NCI-H1092 (cell line): ENCODE data around the gene DRAXIN.

Source experiments
- DNase-seq: peaks from one replicate; lab custom pipeline; 2025; lab: John Stamatoyannopoulos, UW

Gene DRAXIN

DNA sequence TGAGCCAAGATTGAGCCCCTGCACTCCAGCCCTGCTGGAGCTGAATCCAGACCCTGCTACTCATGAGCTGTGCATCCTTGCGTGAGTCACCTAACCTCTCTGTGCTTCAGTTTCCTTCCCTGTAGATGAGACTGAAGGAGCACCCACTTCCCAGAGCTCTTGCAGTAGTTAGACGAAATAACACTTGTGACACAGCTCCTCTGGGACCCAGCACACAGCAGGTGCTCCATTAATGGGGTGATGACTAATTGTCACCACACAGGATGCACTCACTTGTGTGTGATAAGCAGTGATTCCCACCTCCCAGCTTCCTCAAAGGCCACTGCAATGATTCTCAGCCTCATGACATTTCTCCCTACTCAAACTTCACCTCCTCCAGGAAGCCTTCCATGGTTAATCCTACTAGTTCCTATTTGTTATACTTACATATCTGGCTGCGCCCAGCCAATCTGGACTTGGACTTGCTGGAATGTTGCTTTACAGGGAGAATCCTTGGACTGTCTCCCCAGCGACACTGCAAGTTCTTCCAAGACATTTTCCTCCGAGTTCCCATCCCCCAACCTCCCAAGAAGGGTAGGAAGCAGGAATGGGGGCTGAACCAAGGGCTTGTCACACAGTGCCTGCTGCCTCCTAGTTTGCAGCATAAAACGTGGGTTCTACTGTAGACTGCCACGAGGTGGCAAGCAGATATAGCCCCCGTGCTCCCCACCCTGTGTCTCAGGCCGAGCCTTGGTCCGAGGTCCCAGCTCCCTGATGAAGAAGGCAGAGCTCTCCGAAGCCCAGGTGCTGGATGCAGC lies 17.2 kb downstream of the DRAXIN start:
- no peak for DNase-seq

DNA sequence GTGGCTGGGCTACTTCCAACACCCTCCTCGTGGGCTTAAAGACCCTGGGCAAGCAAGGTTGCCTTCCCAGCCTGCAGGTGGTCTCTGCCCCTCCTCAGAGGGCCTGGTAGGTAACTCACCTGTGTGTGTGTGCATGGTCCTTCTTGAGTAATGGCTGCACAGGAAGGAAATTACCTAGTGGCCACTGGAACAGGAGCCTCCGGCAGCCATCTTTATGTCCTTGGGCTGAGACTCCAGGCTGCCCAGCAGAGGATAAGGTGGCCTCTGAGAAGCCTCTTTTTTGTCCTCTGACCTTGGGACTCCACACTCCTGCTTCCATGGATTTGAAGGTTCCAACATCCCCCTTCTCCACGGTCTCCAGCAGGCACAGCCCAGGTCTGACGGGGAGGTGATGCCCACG lies 20.0 kb downstream of the DRAXIN start:
- no peak for DNase-seq

DNA sequence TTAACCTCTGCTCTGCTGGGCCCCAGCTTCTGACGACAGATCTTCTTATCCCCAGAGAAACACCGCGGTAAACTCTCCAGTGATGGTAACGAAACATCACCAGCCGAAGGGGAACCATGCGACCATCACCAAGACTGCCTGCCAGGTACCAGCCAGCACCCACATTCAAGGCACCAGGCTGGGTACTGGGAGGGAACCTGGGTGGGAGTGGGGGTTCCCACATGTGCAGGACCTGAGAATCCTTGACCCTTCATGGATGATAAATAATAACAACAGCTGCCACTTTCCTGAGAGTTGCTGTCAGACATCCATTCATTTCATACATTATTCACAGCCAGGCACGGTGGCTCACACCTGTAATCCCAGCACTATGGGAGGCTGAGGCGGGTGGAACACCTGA lies 20.8 kb downstream of the DRAXIN start:
- no peak for DNase-seq

DNA sequence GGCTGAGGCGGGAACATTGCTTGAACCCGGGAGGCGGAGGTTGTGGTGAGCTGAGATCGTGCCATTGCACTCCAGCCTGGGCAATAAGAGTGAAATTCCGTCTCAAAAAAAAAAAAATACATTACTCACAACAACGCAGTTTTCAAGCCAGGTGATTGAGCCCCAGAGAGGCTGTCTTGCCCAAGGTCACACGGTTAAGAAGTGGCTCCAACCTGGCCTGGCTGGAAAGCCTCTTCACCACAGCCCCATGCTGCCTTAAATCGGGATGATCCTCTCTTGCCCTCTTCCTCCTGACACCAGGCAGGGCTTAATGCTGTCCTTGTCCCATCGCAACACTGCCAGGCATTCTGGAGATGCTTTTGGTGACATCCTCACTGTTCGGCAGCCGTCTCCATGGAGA lies 21.6 kb downstream of the DRAXIN start:
- DNase-seq: no peak

DNA sequence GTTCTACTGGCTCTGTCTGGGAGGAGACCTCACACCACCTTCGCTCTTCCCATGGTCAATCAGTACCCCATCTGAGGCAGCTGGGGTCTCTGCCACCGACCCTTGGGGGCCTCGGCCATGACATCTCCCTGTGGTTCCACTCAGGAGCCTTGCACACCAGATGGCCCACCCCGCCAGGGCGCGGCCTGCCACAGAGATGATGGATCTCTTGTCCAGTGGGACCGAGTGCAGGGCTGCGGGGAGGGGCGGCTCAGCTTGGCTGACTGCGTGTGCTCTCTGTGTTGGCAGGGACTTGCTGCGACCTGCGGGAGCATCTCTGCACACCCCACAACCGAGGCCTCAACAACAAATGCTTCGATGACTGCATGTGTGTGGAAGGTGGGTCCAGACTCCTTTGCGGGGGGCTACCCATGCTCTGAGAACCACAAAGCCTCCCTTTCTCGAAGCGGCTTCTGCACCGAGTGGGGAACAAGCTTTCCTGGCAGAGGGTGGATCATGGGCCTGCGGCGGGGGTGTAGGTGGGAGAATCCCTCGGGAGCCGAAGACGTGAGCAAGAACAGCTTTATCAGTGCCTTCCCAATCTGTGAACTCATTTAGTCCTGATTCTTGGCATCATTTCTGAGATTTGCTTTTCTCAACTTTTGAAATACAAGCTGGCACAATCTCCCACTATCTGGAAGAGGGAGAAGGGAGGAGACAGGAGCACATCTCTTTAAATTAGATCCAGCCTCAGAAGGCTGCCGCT lies 23.5 kb downstream of the DRAXIN start:
- DNase-seq: no peak

DNA sequence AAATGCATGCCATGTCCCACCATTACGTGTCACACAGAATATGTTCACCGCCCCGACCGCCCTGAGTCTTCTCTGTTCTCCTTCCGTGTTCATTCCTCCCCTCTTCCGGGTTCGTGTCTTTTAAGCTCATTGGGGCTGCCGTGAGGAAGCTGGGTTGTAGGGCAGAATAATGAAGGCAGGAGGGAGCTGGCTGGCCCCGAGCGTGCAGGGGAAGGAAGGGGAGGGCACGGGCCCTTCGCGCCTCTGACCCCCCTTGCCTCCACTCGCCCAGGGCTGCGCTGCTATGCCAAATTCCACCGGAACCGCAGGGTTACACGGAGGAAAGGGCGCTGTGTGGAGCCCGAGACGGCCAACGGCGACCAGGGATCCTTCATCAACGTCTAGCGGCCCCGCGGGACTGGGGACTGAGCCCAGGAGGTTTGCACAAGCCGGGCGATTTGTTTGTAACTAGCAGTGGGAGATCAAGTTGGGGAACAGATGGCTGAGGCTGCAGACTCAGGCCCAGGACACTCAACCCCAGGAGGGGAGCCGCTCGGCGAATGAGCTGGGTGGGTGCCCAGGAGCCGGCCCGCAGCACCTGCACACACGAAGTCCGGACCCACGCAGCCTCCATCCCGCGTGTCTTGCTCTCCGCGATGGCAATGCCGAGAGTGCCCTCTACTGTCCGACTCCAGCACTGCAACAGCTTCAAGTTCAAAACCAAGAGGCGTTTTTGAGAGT lies 28.0 kb downstream of the DRAXIN start:
- peak; percentile 40 for DNase-seq

DNA sequence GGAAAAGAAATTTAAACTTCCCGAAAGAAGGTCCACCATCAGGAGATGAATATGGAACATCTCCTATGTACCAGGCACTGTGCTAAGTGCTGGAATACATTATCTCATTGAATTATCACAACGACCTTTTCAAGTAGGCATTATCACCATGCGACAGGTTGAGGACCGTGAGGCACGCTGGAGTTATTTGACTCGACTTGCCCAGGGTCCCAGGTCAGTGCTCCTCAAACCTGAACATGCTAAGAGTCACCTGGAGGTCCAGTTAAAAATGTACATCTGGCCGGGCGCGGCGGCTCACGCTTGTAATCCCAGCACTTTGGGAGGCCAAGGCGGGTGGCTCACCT lies 28.5 kb downstream of the DRAXIN start:
- no peak for DNase-seq

DNA sequence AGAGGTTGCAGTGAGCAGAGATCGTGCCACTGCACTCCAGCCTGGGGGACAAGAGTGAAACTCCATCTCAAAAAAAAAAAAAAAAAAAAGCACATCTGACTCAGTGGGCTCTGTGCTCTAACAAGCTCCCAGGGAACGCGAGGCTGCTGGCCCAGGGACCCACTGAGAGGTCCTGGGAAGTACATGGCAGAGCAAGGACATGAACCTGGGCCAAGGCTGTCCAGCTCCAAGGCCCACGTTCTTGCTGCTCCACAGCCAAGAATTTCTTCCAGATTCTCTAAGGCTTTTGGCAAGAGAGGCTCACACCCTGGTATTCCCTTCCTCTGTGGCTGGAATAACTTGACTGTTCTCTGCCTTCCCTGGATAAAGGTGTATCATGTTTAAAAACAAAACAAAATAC lies 29.0 kb downstream of the DRAXIN start:
- no peak for DNase-seq

DNA sequence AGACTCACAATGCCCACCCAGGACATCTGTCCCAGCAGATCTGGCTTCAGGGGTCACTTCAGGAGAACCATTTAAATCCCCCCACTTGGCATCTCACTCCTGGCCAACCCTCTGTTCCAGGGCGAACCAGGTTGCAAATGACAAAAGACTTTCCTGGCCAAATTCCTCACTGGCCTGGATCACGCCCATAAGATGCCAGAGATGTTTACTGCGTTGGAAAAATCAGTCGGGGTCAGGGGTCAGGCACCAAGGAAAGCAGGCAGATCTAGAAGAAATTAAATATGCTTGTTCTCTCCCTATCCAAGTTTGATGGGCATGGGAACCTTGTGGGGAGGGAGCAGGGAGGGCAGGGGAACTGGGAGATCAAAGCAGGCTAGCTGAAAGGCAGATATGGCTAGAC lies 29.8 kb downstream of the DRAXIN start:
- no peak for DNase-seq

DNA sequence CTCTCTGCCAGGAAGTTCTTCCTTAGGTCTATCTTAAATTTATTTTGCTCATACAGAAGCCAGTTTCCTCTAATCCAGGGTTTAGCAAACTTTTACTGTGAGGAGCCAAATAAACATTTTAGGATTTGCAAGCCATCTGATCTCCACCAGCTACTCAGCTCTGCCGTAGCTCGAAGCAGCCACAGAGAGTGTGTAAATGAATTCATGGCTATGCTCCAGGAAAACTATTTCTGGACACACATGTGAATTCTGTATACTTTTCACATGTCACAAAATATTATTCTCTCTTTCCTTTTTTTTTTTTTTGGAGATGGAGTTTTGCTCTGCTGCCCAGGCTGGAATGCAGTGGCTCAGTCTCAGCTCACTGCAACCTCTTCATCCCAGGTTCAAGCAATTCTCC lies 31.0 kb downstream of the DRAXIN start:
- DNase-seq: no peak

DNA sequence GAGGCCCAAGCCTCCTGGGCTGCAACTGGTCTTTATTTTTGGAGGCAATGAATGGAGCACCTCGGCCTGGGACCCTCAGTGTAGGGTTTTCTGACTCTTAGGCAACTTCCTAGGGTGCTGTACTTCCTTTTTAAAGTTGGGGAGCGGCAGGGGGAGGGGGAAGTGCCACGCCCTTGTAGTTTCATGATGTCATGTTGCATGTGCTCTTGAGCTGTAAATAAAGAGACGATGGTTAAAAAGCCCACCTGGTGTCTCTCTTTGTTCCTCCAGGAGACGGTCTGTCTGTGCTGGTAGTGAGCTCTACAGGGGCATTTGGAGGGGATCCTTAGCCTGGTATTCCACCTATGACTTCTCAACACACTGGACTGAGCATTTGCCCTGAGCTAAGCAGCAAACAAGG lies 34.1 kb downstream of the DRAXIN start:
- no peak for DNase-seq

DNA sequence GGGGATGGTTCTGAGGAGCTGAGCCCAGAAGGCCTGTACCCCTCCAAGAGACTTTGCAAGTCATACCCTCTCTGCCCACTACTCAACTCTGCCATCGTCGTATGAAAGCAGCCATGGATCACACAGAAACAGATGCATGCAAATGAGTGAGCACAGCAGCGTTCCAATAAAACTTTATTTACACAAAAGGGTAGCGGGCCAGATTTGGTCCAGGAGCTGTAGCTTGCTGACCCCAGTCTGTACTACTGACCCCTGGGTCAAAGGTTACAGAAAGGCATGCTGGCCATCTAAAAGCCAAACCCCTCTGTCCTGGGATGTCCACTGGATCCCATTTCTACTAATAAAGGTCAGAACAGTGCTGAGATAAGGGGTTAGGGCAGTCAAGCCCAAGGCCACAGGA lies 35.6 kb downstream of the DRAXIN start:
- DNase-seq: no peak

DNA sequence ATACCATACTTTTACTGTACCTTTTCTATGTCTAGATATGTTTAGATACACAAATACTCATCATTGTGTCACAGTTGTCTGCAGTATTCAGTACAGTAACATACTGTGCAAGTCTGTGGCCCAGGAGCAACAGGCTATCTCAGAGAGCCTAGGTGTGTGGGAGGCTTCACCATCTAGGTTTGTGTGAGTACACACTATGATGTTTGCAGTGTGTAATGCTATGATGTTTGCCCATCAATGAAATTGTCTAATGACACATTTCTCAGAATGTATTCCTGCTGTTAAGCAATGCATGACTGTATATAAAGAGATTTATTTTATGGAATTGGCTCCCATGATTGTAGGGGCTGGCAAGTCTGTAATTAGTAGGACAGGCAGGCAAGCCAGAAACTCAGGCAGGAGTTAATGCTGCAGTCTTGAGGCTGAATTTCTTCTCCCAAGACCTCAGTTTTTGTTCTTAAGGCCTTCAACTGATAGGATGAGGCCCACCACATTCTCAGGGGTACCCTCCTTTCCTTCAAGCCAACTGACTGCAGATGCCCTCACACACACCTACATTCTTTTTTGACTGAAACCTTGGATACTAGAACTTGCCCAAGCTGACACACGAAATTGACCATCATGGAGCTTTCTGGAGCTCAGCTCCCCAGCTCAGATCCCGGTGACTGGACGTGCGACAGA lies 36.8 kb downstream of the DRAXIN start:
- no peak for DNase-seq

DNA sequence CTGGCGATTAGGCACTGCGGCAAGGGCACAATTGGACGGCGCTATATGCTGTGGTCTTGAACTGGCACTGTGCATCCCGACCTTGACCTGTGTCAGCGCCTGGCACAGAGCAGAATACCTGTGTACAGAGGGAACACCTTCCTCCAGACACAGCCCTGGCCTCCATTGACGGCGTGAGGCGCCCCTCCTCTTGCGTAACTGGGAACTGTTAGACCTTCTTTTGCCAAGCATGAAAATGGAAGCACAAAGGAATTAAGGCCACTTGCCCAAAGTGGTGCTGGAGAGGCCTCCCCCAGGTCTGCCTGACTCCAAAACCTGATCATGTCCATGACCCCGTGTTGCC lies 37.6 kb downstream of the DRAXIN start:
- no peak for DNase-seq

DNA sequence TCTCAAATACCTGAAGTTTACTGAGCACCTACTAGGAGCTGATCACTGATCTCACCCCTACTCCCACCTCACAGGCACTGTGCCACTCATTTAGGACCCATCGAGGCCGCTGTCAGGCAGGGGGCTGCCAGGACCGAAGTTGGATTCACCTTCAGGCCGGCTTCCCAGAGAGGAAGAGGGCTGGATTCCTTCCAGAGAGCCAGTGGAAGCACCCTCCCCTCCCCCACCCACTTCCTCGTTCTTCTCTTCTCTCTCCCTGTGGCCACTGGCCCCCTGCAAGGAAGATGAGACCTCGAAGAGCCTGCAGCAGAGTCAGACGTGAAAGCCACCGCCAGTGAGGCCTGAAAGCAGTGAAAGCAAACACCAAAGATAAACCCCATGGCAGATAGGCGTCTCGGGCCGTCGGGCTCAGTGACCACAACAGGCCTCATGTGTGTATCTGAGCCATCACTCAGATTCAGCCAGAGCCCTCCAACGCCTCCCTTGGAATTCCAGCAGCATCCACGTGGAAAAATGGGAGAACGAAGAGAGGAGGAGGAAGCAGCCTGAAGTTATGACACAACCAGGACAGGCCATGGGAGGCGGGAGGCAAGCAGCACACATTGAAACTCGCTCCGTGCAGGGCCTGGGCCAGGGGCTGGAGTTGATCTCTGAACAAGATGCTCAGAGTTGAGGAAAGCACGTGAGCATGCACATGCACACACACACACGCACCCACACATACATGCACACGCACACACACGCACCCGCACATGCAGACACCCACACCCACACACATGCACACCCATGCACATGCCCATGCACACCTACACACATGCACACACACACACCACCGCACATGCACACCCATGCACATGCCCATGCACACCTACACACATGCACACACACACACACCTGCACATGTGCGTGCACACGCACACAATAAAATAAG lies 38.3 kb downstream of the DRAXIN start:
- no peak for DNase-seq

DNA sequence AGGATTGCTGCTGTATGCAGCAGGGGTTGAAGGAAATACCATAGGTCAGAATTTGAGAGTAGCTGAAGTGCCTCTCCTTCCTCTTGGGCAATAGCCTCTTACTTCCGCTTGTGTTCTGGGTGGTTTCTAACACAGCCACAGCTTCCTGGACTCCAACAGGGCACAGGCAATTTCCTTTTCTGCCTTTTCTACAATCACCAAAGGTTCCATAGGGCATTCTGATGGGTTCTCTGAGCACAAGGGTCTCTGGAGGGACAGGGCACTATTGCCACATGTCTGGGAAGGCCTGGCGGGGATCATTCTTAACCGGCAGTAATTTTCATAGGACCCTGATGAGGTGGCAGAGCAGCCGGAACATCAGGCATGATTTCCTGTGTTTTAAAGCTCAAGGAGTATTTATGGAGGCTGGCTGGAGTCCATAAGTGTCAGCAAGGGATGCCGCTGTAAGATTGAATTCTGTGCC lies 39.0 kb downstream of the DRAXIN start:
- DNase-seq: no peak

DNA sequence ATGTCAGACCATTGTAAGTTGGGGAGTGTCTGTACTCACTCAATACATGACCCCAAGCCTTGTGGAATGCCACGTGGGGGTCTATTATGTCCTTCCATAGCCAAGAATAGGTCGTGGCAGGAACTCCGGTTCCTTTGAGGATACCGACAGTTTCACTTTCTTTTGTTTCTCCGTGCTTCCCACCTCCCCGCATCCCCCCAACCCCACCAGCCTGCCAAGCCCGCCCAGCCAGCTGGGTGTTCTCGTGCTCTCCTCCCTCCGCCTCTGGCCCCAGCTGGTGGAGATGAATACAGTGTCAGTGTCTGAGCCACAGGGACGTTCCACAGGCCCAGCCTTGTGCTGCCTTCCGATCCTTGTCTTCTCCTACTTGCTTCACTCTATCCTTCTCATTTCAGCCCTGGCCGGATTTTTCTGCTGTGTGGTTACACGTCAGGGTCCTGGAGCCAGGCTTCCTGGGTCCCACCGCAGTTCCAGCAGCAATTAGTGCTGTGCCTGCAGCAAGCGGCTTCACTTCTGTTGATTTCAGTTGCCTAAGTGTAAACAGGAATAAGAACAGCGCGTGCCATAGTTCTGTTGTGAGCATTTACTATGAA lies 40.3 kb downstream of the DRAXIN start:
- DNase-seq: peak; percentile 71

DNA sequence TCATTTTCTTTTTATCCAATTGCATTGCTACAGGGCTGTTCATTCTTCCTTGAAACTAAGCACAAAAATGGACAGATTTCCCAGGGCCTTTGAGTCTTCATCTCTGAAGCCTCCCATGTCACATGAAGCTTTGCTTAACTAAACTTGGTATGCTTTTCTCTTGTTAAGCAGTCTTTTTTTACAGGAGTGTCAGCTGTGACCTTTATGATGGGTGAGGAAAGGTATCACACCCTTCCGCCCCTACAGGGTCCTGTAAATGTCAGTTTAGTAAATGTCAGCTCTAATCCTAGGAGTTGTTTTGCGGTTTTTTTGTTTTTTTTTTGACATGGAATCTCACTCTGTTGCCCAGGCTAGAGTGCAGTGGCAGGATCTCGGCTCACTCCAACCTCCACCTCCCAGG lies 41.8 kb downstream of the DRAXIN start:
- no peak for DNase-seq

DNA sequence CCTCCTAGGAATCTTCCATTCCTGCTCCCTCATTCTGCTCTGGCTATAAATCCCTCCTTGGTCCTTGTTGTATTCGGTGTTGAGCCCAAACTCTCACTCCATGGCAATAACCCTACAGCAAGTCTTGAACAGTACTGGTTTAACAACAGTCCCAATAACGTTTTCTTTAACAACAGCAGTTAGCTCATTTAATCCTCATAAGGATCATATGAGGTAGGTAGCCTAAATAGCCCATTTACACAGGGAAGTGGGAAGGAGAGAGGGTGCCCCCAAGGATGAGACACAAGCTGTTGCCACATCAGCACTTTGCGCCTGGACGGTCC lies 44.0 kb downstream of the DRAXIN start:
- no peak for DNase-seq

DNA sequence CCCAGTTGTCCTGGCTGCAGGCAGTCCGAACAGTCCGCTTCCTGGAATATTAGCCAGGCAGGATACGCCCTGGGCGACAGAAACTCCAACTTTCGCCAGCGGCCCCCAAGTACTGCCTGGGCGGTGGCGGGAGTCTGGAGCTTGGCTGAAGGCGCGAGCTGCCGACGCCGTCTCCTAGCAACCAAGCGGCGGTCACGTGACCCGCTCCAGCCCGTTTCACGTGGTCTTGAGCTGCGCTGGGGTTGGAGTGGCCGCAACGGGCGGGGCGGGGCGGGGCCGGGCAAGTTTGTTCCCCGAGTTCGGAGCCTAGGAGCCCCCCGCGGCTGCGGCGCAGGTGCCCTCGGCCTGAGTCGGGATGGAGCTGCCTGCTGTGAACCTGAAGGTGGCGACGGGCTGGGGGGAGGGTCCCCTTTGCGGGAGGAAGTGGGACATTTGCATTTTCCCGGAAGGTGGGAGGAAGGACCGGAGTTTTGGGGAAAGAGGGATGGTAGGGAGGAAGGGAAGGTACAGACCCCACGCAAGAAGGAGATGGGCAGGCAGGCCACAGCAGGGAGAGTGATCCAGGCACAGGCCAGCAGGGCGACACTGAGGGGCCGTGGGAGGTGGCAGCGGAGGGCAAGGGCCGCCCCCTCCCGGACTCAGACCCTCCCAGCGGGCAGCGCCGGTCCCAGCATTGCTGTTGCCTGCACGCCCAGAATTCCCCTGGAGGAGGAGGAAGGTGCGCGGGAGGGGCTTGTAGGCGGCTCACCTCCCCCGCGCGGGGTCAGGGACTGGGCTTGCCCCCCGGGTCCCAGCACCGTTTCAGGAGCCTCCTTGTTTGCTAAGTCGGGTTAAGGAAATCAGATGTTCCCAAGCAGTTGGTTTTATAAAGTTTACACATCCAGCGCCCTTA lies 44.6 kb downstream of the DRAXIN start, which contains the start of gene AGTRAP:
Gene AGTRAP, plus strand, starts transcription at position 283 of the 892 bp plus-strand sequence. Its CDS starts 73 bp downstream, at position 356.
- peak; percentile 91 for DNase-seq
